Activated CD4-positive, alpha-beta T cell treated with anti-CD3 and anti-CD28 coated beads, Interleukin-2, amount 10 ng/mL, durations not matched to agents 24 days and 14 days (primary cell): Measurements from ENCODE around the gene CDCA3. TPM values are rescaled to one million over a fixed set of nuclear protein-coding genes. Genes with fewer than 3 reads are reported as not detected.
"Not testable (repeated sequence)": the region's sequence is repeated elsewhere in the genome, so short reads cannot be mapped to it uniquely, and the experiment has no call there.

ENCODE experiments used
- DNase-seq: peaks from one replicate; pipeline ENCODE4 v3.0.0; 2022
- H3K27ac Mint-ChIP-seq: one replicate; pipeline ENCODE4 v1.8.0; 2022; ENCODE audit warnings: mild to moderate bottlenecking, mixed read lengths
- H3K27me3 Mint-ChIP-seq: one replicate; pipeline ENCODE4 v1.8.0; 2022; ENCODE audit warnings: mixed read lengths
- H3K36me3 Mint-ChIP-seq: one replicate; pipeline ENCODE4 v1.8.0; 2022; ENCODE audit warnings: low read depth, mild to moderate bottlenecking, mixed read lengths
- H3K4me1 Mint-ChIP-seq: one replicate; pipeline ENCODE4 v1.8.0; 2021; ENCODE audit warnings: mixed read lengths
- H3K4me3 Mint-ChIP-seq: one replicate; pipeline ENCODE4 v1.8.0; 2022; ENCODE audit warnings: mild to moderate bottlenecking, moderate library complexity, mixed read lengths
- H3K9me3 Mint-ChIP-seq: one replicate; pipeline ENCODE4 v1.8.0; 2021; ENCODE audit warnings: mixed read lengths
- intact Hi-C: fragments of 100-400 bp; cut with micrococcal nuclease; formaldehyde crosslinking; loops from one replicate; pipeline ENCODE4 v1.15.1; 2023
- total RNA-seq: library from RNA; stranded (reverse); gene quantifications from 2 replicates; pipeline ENCODE4 v1.2.3, GENCODE V29; 2022

CDCA3 gene
- 32.6 and 33.7 TPM in 2 replicates for total RNA-seq

GRCh38 chr12:6851153-6851920 is at the start of gene CDCA3:
CDCA3 (minus strand) TSS chr12:6851286; CDS start chr12:6850952, 334 bp downstream.
- peak within 1 kb of the TSS; percentile 89 for H3K4me3 Mint-ChIP-seq
- peak within 1 kb of the TSS; percentile 97 for H3K27ac Mint-ChIP-seq
- H3K36me3 Mint-ChIP-seq, result peaks cover 36% of the 10 kb centered on the region
- no peaks in the 10 kb centered on the region for H3K9me3 Mint-ChIP-seq
- peak; percentile 97 for DNase-seq
- no peaks in the 10 kb centered on the region for H3K27me3 Mint-ChIP-seq
- intact Hi-C loops, result loop anchor here (1.0 to 5.0 kb wide), 6 partner anchors 98 to 359 kb away; partner anchors contain the start of genes COPS7A, EMG1, MLF2 and MRPL51
- peaks cover 41% of the 10 kb centered on the region for H3K4me1 Mint-ChIP-seq

- intact Hi-C loops, result no loop called here
- Mint-ChIP-seq H3K9me3 (no peaks in the 10 kb centered on the region), H3K4me3 (no peak overlapping the region), H3K4me1 (peaks cover 8% of the 10 kb centered on the region), H3K36me3 (no peaks in the 10 kb centered on the region), H3K27me3 (no peaks in the 10 kb centered on the region), H3K27ac (no peak overlapping the region)
- peak; percentile 71 for DNase-seq
These were observed 48.9 kb upstream of the CDCA3 start for GRCh38 chr12:6899837-6900519.

- H3K27ac Mint-ChIP-seq, result no peak overlapping the region
- peaks cover 8% of the 10 kb centered on the region for H3K4me1 Mint-ChIP-seq
- no peak overlapping the region for H3K4me3 Mint-ChIP-seq
- H3K9me3 Mint-ChIP-seq, result no peaks in the 10 kb centered on the region
- intact Hi-C loops, result no loop called here
- H3K36me3 Mint-ChIP-seq, result no peaks in the 10 kb centered on the region
- DNase-seq, result no peak
- H3K27me3 Mint-ChIP-seq, result no peaks in the 10 kb centered on the region
These were observed 48.3 kb upstream of the CDCA3 start for GRCh38 chr12:6899427-6899826.

- no peak overlapping the region for H3K27ac Mint-ChIP-seq
- DNase-seq, result no peak
- no peak overlapping the region for H3K4me3 Mint-ChIP-seq
- no peaks in the 10 kb centered on the region for H3K27me3 Mint-ChIP-seq
- H3K36me3 Mint-ChIP-seq, result no peaks in the 10 kb centered on the region
- H3K4me1 Mint-ChIP-seq, result peaks cover 14% of the 10 kb centered on the region
- no peaks in the 10 kb centered on the region for H3K9me3 Mint-ChIP-seq
- intact Hi-C loops, result no loop called here
These were observed 45.9 kb upstream of the CDCA3 start for GRCh38 chr12:6896846-6897435.

GRCh38 chr12:6894321-6894720 is 43.2 kb upstream of the CDCA3 start:
- H3K4me3 Mint-ChIP-seq, result no peak overlapping the region
- H3K36me3 Mint-ChIP-seq, result peaks cover 5% of the 10 kb centered on the region
- H3K27me3 Mint-ChIP-seq, result no peaks in the 10 kb centered on the region
- H3K9me3 Mint-ChIP-seq, result no peaks in the 10 kb centered on the region
- DNase-seq, result no peak
- H3K4me1 Mint-ChIP-seq, result peaks cover 18% of the 10 kb centered on the region
- intact Hi-C loops, result no loop called here
- no peak overlapping the region for H3K27ac Mint-ChIP-seq

GRCh38 chr12:6892683-6893082 is 41.6 kb upstream of the CDCA3 start:
- DNase-seq, intact Hi-C loops, H3K27me3 Mint-ChIP-seq, H3K36me3 Mint-ChIP-seq, H3K9me3 Mint-ChIP-seq: not testable (repeated sequence)
- H3K4me1 Mint-ChIP-seq, result peaks cover 21% of the 10 kb centered on the region
- peak overlapping the region; percentile 83 for H3K4me3 Mint-ChIP-seq
- H3K27ac Mint-ChIP-seq, result peak overlapping the region; percentile 64

GRCh38 chr12:6891646-6892001 is 40.5 kb upstream of the CDCA3 start:
- DNase-seq, result no peak
- intact Hi-C loops, result loop anchor here (1.0 to 2.0 kb wide), 6 partner anchors 13 to 79 kb away; partner anchors contain the start of genes C12orf57, EMG1, ENO2 and LRRC23
- Mint-ChIP-seq H3K4me1 (peaks cover 21% of the 10 kb centered on the region), H3K4me3 (peak overlapping the region; percentile 83), H3K36me3 (peaks cover 10% of the 10 kb centered on the region), H3K9me3 (no peaks in the 10 kb centered on the region), H3K27me3 (no peaks in the 10 kb centered on the region), H3K27ac (peak overlapping the region; percentile 97)

GRCh38 chr12:6890789-6891645 is 39.9 kb upstream of the CDCA3 start:
- Mint-ChIP-seq H3K27me3 (no peaks in the 10 kb centered on the region), H3K9me3 (no peaks in the 10 kb centered on the region), H3K4me3 (peak overlapping the region; percentile 83), H3K4me1 (peaks cover 21% of the 10 kb centered on the region), H3K36me3 (peaks cover 10% of the 10 kb centered on the region), H3K27ac (peak overlapping the region; percentile 97)
- intact Hi-C loops, result loop anchor here (1.0 to 2.0 kb wide), 6 partner anchors 13 to 80 kb away; partner anchors contain the start of genes C12orf57, EMG1, ENO2 and LRRC23
- DNase-seq, result peak; percentile 100

GRCh38 chr12:6889775-6890573 is 38.9 kb upstream of the CDCA3 start:
- intact Hi-C loops, result loop anchor here (2.0 kb wide), 2 partner anchors 55 to 81 kb away; partner anchors contain the start of genes C12orf57, EMG1 and PHB2
- Mint-ChIP-seq H3K36me3 (peaks cover 12% of the 10 kb centered on the region), H3K27ac (peak overlapping the region; percentile 97), H3K4me1 (peaks cover 21% of the 10 kb centered on the region), H3K4me3 (peak overlapping the region; percentile 83)
- not testable (repeated sequence) for H3K9me3 Mint-ChIP-seq, DNase-seq, H3K27me3 Mint-ChIP-seq

- DNase-seq, H3K27ac Mint-ChIP-seq, H3K4me3 Mint-ChIP-seq, H3K27me3 Mint-ChIP-seq, H3K9me3 Mint-ChIP-seq, intact Hi-C loops: not testable (repeated sequence)
- Mint-ChIP-seq H3K36me3 (peaks cover 20% of the 10 kb centered on the region), H3K4me1 (peaks cover 21% of the 10 kb centered on the region)
These were observed 37.7 kb upstream of the CDCA3 start for GRCh38 chr12:6888794-6889193.

- H3K27me3 Mint-ChIP-seq, result no peaks in the 10 kb centered on the region
- H3K4me1 Mint-ChIP-seq, result peaks cover 21% of the 10 kb centered on the region
- H3K9me3 Mint-ChIP-seq, result no peaks in the 10 kb centered on the region
- intact Hi-C loops, result no loop called here
- H3K27ac Mint-ChIP-seq, result peak overlapping the region; percentile 36
- no peak for DNase-seq
- H3K36me3 Mint-ChIP-seq, result peaks cover 20% of the 10 kb centered on the region
- H3K4me3 Mint-ChIP-seq, result no peak overlapping the region
These were observed 37.3 kb upstream of the CDCA3 start for GRCh38 chr12:6888360-6888759.

- H3K9me3 Mint-ChIP-seq, result no peaks in the 10 kb centered on the region
- H3K4me1 Mint-ChIP-seq, result peaks cover 19% of the 10 kb centered on the region
- peaks cover 23% of the 10 kb centered on the region for H3K36me3 Mint-ChIP-seq
- intact Hi-C loops, result no loop called here
- H3K4me3 Mint-ChIP-seq, result no peak overlapping the region
- H3K27me3 Mint-ChIP-seq, result no peaks in the 10 kb centered on the region
- no peak for DNase-seq
- H3K27ac Mint-ChIP-seq, result no peak overlapping the region
These were observed 36.4 kb upstream of the CDCA3 start for GRCh38 chr12:6887460-6887859.
